Loucy (cell line): ENCODE data around the gene USP22.

Experiments
- EZH2phosphoT487 ChIP-seq: fragments of 200-600 bp; IDR thresholded peaks from 2 replicates; pipeline ENCODE4 v1.6.1; 2018; ENCODE audit warnings: antibody characterized with exemption, mild to moderate bottlenecking, moderate library complexity, borderline replicate concordance
- TF ChIP-seq, protein P1 (sequence below): fragments of 200-600 bp; sonication (generic); conservative IDR thresholded peaks from 2 replicates; pipeline ENCODE4 v1.5.1; 2014; ENCODE audit warnings: mild to moderate bottlenecking, antibody characterized with exemption, low read length

DNA sequence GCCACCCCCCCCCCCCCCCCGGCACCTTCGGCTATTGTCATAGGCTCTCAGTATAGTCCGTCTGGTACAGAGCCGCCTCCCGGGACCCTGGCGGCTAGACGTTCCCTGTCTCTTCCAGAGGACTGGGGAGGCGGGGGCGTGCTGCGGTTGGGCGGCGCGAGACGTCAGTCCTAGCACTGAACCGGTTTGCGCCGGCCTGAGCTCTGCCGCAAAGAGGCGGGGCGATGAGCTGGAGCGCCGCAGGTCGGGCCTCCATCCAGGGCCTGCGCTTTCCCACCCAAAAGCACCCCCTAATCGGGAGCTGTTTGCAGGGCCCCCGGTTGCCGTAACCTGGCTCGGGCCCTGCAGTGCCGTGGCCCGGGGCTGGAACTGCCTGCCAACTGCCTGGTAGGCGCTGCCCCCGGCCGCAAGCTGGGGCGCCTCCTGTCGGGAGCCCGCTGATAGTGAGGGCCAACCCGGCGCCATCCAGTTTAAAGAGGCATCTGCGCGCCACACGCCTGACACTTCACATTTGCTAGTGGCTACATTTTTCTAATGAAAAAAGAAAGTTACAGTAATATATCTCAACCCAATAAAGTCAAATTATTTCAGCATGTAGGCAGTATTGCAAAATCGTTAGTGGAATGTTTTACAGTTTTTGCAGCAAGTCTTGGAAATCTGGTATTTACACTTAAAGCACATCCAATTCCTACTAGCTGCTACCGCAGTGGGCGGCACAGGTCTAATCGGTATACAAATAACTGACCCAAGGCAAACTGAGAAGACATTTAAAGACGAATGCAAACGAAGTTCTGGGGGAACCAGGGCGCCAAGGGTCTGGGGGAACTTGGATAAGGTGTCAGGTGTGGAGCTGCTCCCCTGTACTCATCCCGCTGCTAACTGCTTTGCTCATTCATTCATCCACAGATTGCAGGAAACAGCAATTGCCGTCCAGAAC lies 753 bp upstream of the USP22 start:
- TF ChIP-seq, protein P1, sequence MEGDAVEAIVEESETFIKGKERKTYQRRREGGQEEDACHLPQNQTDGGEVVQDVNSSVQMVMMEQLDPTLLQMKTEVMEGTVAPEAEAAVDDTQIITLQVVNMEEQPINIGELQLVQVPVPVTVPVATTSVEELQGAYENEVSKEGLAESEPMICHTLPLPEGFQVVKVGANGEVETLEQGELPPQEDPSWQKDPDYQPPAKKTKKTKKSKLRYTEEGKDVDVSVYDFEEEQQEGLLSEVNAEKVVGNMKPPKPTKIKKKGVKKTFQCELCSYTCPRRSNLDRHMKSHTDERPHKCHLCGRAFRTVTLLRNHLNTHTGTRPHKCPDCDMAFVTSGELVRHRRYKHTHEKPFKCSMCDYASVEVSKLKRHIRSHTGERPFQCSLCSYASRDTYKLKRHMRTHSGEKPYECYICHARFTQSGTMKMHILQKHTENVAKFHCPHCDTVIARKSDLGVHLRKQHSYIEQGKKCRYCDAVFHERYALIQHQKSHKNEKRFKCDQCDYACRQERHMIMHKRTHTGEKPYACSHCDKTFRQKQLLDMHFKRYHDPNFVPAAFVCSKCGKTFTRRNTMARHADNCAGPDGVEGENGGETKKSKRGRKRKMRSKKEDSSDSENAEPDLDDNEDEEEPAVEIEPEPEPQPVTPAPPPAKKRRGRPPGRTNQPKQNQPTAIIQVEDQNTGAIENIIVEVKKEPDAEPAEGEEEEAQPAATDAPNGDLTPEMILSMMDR, result peak; percentile 78
- no peak for TF ChIP-seq EZH2phosphoT487
